GM12892 (cell line): ENCODE results near the gene KCNG4.

ENCODE experiments used
- DNase-seq: peaks from one replicate; pipeline ENCODE4 v3.0.0; 2011; ENCODE audit not compliant: insufficient read length
- FAIRE-seq: peaks from 2 replicates; lab custom pipeline; 2011; peaks lifted over from hg19 to GRCh38; lab: Jason Lieb, UNC
- POLR2A ChIP-seq: IDR thresholded peaks from 2 replicates; pipeline ENCODE4 v1.6.1; 2011; ENCODE audit warnings: low read depth, low read length, control low read depth
- POLR2AphosphoS5 ChIP-seq: IDR thresholded peaks from 2 replicates; pipeline ENCODE4 v1.6.1; 2011; ENCODE audit warnings: low read depth, low read length, control low read depth
- TAF1 ChIP-seq: IDR thresholded peaks from 2 replicates; pipeline ENCODE4 v1.6.1; 2011; ENCODE audit warnings: low read depth, mild to moderate bottlenecking, control low read depth, low read length, borderline replicate concordance

The KCNG4 gene

GRCh38 chr16:84275585-84276151 lies 35.9 kb upstream of the KCNG4 start:
- no peak for DNase-seq
- no peak for FAIRE-seq
- TF ChIP-seq POLR2AphosphoS5 (no peak), POLR2A (no peak), TAF1 (no peak)

- FAIRE-seq (no peak), DNase-seq (no peak)
- TF ChIP-seq POLR2AphosphoS5 (no peak), TAF1 (no peak), POLR2A (no peak)
Measured at GRCh38 chr16:84274515-84274914, 34.7 kb upstream of the KCNG4 start.

- FAIRE-seq: no peak
- TF ChIP-seq TAF1: no peak
- TF ChIP-seq POLR2A: no peak
- no peak for TF ChIP-seq POLR2AphosphoS5
- DNase-seq: no peak
Measured at GRCh38 chr16:84272740-84273320, 33.0 kb upstream of the KCNG4 start.

DNA sequence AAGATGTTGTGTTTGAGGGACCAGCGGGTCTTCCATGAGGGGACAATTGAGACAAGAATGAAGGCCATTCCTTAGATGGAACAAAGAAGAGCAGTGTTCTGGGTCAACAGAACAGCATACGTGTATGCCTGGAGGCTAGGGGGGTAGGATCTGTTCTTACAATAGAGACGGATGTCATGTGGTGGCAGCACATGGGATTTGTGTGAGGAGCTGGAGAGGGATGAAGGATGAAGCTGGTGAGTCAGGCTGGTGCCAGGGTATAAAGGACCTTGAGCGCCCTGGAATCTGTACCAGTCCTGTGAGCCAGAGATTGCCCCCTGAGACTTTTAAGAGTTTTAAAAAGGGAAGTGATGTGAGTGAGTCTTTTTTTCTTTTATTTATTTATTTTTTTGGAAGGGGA lies 32.1 kb upstream of the KCNG4 start:
- FAIRE-seq: no peak
- no peak for DNase-seq

DNA sequence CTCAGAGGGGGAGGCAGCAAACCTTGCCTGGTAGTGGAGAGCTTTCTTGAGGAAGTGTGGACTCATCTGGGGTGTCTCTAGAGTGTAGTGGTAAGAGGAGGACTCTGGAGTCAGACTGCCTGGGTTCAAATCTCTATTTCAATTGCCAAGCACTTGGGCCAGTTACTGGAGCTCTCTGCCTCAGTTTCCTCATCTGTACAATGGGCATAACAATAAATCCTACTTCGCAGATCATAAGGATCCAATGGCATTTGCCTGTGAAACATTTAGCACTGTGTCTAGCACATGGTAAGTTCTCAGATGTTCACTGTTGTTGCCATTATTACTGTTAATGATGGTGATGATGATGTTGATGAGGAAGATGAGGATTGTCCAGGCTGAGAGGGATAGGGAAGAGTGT lies 31.2 kb upstream of the KCNG4 start:
- no peak for FAIRE-seq
- TF ChIP-seq TAF1: no peak
- no peak for TF ChIP-seq POLR2AphosphoS5
- no peak for TF ChIP-seq POLR2A

More for the DNA sequence above, 32.1 kb upstream of the KCNG4 start:
- TF ChIP-seq POLR2AphosphoS5 (no peak), TAF1 (no peak), POLR2A (no peak)

DNA sequence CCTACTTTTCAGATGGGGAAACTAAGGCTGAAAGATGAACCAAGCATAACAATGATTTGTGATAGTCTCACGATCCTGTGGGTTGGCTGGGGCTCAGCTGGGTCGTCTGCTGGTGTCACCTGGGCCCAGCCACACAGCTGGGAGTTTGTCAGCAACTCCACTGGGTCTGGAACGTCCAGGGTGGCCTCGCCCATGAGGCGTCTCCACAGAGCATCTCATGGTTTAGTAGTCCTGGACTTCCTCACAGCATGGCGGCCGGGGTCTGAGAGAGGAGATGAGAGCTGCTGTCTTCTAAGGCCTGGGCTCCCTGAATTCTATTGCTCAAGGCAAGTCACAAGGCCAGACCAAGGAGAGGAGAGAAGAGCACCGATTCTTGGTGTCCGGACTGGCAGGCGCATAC lies 30.7 kb upstream of the KCNG4 start:
- FAIRE-seq: no peak
- no peak for DNase-seq
- no peak for TF ChIP-seq POLR2AphosphoS5

More for the DNA sequence above, 31.2 kb upstream of the KCNG4 start:
- no peak for DNase-seq

DNA sequence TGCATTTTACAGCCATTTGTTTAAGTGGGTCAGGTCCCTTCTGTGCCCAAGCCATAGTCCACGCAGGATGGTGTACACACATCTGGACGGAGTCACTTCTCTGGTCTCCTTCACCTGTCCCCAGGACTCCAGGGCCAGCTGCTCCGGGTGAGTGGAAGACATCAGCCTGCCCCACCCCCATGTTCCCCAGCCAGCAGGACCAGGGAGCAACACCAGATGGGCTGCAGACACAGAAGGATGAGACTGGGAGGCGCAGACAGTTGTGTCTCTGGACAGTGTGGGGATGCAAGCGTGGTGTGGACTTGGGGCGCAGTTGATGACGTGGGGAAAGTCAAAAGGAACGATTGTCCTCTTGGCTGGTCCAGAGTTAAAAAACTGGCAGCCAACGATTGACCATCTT lies 30.3 kb upstream of the KCNG4 start:
- FAIRE-seq (no peak), DNase-seq (no peak)
- TF ChIP-seq POLR2AphosphoS5 (no peak), POLR2A (no peak), TAF1 (no peak)

- no peak for TF ChIP-seq POLR2A
- TF ChIP-seq POLR2AphosphoS5: no peak
- no peak for TF ChIP-seq TAF1
- DNase-seq (no peak), FAIRE-seq (no peak)
Measured at GRCh38 chr16:84268291-84269040, 28.7 kb upstream of the KCNG4 start.

DNA sequence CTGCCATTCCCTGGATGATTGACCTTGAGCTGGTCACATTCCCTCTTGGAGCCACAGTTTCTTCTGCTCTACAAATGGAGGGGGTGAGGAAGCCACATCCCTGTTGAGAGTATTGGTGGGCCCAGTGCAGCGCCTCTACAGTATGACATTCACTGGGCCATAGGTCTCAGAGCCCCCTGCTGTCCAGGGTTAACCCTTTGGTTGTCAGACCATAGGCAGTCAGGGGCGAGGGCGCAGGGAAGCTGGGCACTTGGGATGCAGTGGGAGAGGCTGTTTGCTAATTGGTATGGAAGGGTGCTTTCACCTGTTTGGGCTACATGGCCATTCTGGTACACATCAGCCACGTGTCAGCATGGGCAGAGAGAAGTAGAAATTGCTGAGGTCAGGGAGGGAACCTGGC lies 27.6 kb upstream of the KCNG4 start:
- TF ChIP-seq POLR2A: no peak
- TF ChIP-seq POLR2AphosphoS5: no peak
- TF ChIP-seq TAF1: no peak
- no peak for FAIRE-seq
- no peak for DNase-seq

- DNase-seq: peak; percentile 36
- TF ChIP-seq TAF1 (no peak), POLR2AphosphoS5 (no peak), POLR2A (no peak)
- FAIRE-seq: no peak
Measured at GRCh38 chr16:84266451-84266850, 26.6 kb upstream of the KCNG4 start.

- TF ChIP-seq POLR2A (no peak), POLR2AphosphoS5 (no peak), TAF1 (no peak)
- DNase-seq (no peak), FAIRE-seq (no peak)
Measured at GRCh38 chr16:84262939-84263338, 23.1 kb upstream of the KCNG4 start.

GRCh38 chr16:84262031-84262430 lies 22.2 kb upstream of the KCNG4 start:
- DNase-seq: no peak
- no peak for TF ChIP-seq POLR2A
- TF ChIP-seq POLR2AphosphoS5: no peak
- TF ChIP-seq TAF1: no peak
- no peak for FAIRE-seq
